ENCODE data around the gene CHST11.
"Not testable (repeated sequence)": the region's sequence is repeated elsewhere in the genome, so short reads cannot be mapped to it uniquely, and the experiment has no call there.

The CHST11 gene

DNA sequence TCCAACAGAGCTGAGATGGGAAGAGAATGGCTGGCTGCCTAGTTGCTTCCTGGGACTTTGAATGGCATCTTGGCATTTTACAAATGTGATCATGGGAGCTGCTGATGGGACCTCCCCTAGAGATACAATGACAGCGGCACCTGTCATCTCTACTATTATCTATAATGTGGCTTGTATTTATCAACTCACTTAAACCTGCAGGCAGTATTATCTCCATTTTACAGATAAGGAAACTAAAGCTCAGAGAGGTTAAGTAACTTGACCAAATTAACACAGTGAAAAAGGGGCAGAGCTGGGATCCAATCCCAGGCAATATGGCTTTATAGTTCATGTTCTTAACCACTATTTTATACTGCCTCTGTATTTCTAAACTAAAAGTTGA is 111.7 kb downstream of the CHST11 start:
- DNase-seq: no peak

DNA sequence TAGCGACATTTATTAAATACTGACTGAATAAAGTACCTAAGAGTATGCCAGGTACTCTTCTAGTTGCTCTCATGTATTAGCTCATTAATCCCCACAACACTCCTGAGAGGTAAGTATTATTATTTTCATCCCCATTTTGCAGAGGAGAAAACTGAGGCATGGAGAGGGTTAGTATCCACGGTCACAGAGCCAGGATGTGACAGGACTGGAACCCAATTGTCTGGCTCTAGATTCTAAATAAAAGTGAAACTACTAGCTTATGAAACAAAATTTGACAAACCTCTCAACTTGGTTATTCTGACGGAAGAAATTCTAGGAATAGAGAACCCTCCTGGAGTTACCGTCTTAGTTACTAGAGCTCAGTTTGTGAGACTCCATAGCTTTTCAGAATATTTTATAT is 112.2 kb downstream of the CHST11 start:
- DNase-seq: peak in 1 of 3 donors; percentile 34

DNA sequence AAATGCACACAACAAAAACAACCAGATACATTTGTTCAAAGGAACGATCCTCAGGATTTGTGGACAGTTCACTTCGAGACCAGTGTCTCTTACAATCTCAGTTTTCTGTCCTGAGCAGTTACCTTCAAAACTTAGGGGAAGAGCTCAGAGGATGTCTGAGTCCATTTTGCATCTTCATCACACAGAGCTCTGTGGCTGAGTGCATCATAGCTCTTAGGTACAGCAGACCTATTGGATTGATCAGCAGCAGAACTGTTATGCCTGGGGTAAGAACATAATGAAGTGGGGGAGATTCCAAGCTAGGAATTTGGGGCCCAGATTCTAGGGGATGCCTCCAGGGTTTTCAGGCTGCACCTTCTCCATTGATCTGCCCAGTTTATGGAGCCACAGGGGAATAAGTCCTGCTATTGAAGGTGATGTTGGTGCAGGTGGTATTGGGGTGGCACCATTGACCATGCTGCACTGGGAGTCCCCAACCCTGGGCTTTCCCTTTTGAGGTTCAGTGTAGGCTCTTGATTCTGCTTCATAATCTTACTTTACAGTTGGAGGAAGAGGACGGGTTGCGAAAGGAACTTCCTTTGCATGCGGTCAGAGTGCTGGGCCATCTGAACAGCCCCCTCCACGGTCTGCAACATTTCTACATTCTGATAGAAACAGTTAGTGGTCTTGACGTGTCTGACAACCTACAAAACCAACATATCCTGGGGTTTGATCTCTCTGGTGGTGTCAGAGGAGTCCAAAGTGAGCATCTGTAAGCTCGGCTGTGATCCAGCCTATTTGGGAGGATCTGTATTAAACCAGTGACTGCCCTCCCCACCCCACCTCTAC is 112.8 kb downstream of the CHST11 start:
- DNase-seq: peak; percentile 83 to 88 (median 85)

DNA sequence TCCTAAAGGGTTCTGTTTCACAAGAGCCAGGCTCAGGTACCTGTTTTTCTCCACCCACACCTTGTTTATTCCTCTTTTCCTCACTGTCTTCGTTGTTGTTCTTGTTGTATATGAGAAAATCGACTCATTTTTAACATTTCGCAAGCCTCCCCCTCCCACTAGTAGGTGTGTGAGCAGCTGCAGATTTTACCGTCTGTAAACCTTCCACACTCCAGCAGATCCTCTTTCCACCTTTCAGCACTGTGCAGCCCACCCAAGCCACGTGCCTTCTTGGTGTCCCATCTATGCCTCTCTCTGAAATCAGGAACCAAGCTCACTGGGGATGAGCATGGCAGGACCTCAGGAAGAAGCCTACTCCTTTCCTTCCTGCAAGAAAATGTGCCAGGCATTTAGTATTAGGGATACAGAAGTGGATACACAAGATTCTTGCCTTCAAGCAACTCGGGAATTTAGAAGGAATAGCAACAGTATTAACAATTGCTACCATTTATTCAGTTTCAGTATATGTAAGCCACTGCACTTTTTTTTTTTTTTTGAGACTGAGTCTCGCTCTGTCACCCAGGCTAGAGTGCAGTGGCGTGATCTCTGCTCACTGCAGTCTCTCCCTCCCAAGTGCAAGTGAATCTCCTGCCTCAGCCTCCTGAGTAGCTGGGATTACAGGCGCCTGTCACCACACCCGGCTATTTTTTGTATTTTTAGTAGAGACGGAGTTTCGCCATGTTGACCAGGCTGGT is 113.6 kb downstream of the CHST11 start:
- DNase-seq: peak in 1 of 3 donors; percentile 30

DNA sequence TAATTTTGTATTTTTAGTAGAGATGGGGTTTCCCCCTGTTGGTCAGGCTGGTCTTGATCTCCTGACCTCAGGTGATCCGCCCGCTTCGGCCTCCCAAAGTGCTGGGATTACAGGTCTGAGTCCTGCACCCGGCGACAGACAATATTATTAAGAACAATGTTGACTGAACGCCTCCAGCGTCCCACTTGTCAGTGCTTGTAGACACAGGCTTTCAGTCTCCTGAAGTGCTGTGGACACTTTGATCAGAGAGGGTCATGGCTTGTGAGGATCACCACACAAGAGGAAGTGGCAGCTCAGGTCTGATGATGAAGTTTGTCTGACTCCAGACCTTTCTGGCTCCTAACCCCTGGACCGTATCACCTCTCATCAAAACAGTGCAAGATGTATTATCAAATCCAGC is 114.6 kb downstream of the CHST11 start:
- no peak for DNase-seq

- not testable (repeated sequence) for DNase-seq
These were observed 117.6 kb downstream of the CHST11 start for GRCh38 chr12:104574353-104574752.

DNA sequence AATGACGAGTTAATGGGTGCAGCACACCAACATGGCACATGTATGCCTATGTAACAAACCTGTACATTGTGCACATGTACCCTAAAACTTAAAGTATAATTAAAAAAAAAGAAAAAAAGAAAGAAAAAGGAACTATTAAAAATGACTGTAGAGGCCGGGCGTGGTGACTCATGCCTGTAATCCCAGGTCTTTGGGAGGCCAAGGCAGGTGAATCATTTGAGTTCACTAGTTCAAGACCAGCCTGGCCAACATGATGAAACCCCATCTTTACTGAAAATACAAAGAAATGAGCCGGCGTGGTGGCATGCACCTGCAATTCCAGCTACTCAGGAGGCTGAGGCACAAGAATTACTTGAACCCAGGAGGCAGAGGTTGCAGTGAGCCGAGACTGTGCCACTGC is 118.0 kb downstream of the CHST11 start:
- peak; percentile 54 to 63 (median 55) for DNase-seq

- DNase-seq: peak in 2 of 3 donors; percentile 31 to 48
These were observed 118.9 kb downstream of the CHST11 start for GRCh38 chr12:104575442-104576186.

GRCh38 chr12:104576187-104576778 is 119.5 kb downstream of the CHST11 start:
- no peak for DNase-seq

DNA sequence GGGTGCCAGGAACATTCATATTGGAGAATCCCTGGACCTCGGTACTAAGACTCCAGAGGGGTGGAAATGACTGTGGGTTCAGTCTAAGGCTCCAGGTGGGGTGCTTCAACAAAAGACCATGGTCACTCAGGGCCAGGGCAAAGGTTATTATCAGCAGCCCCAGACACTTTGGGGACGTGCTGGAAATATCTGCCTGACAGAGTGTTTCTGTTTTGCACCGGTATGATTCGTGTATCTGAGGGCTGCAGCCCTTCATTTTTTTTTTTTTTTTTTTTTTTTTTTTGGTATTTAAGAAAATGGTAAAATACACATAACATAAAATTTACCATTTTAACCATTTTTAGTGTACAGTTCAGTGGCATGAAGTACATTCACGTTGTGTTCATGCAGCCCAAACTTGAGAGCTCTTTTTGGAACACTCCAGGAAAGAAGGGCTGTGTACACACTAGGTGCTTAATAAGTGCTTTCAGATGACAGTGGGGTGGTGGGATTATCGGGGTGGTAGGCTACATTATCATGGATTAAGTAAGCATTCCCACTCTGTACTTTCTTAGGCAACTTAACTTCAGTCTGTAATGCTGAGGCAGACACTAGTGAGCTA is 120.3 kb downstream of the CHST11 start:
- DNase-seq: no peak

- DNase-seq: peak; percentile 67 to 86 (median 77)
These were observed 120.8 kb downstream of the CHST11 start for GRCh38 chr12:104577581-104577981.

DNA sequence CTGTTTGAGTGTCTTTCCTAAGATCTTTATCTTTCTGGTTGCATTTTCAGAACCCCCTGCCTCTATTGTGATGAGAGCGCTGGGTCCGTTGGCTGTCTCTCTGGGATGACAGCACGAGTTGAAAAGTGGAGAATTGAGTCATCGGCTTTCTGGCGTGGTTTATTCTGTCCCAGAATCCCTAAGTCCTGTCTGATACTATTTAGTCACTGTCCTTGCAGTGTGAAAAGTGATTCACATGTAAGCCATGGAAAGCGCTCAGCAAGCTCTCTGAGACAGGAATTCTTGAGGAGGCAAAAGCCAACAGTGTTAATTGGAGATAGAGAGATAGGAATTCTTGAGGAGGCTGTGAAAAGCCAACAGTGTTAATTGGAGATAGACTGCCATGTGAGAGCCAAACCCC is 121.7 kb downstream of the CHST11 start:
- DNase-seq: peak; percentile 75 to 87 (median 77)

GRCh38 chr12:104579718-104580495 is 123.2 kb downstream of the CHST11 start:
- peak in 2 of 3 donors; percentile 56 to 67 for DNase-seq

GRCh38 chr12:104581005-104581570 is 124.3 kb downstream of the CHST11 start:
- DNase-seq: no peak

DNA sequence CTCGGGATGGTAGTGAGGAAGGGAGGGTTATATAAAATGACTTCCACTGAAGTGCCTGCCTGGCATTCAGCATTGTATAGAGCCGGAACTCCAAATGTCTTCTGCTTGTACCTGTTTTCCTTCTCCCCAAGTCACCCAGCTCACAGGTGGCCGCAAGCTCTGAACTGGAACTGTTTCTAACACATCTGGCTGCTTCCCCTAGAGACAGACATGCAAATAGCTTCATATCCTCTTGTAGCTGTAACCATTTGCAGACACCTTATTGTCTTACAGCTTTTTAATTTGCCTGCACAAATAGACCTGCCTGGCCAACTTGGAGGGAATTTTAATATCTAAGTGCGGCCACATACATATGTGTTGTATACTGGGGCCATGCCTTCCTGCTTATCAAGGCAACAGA is 126.0 kb downstream of the CHST11 start:
- DNase-seq: no peak

- DNase-seq: peak in 1 of 3 donors; percentile 33
These were observed 126.6 kb downstream of the CHST11 start for GRCh38 chr12:104583301-104583700.

DNA sequence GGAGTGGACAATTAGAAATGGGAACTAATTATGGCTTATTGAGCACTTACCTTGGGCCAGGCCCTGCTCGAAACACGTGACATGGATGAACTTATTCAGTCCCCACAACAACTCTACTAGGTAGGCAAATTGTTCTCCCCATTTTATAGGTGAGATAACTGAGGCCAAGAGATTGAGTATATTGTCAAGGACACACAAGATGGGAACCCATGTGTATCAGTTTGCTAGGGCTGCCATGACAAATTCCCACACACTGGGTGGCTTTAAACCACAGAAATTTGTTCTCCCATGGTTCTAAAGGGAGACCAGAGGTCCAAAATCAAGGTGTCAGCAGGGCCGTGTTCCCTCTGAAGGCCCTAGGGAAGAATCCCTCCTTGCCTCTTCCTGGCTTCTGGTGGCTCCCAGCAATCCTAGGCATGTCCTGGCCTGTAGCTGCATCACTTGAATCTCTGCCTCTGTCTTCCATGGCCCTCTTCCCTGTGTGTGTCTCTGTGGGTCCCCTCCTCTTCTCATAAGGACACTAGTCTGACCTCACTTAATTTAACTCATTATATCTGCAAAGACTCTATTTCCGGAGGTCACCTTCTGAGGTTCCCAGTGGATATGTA is 128.8 kb downstream of the CHST11 start:
- DNase-seq: no peak

GRCh38 chr12:104586351-104586919 is 129.7 kb downstream of the CHST11 start:
- no peak for DNase-seq

DNA sequence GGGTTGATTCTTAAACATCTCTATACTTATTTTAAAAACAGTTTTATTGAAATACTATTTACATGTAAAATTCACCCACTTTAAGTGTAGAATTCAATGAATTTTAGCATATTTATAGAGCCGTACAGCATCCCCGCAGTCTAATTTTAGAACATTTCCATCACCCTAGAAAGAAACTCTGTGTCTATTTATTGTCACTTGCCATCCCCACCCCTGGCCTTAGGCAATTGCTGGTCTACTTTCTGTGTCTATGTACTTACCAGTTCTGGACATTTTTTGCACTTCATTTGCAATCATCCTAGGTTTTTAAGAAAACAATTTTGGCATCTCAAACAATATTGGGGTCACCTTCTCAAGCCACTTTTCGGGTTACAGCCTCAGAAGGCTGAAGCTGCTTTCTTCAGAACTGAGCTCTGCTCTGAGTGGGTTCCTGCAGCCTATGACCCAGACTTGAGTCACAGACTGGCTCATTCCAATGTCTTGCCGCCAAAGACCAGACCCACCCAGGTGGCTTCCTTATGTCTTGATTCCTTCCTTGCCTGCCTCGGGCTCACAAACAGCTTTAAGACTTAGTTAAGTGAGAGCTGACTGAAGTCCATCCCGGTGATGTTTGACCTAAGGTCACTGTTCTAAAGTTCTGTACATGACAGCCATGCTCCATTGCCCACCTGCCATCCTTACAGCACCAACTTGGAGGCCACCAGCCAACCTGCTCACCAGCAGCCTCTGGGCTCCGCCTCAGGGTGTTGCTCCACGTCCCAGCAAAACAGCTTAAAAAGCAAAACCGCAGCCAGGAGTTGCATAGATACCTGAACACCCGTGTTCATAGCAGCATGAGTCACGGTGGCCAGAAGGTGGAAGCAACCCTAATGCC is 131.5 kb downstream of the CHST11 start:
- DNase-seq: no peak
